GM12801 (cell line): ENCODE results near the gene KIF20B.

ENCODE experiments used
- CTCF ChIP-seq: IDR thresholded peaks from one replicate; pipeline ENCODE4 v1.5.1; 2011; ENCODE audit warnings: control low read depth; ENCODE audit not compliant: insufficient read length; ENCODE audit errors: extremely low read depth

The KIF20B gene

GRCh38 chr10:89692416-89692815 is 9.0 kb upstream of the KIF20B start:
- no peak for TF ChIP-seq CTCF

DNA sequence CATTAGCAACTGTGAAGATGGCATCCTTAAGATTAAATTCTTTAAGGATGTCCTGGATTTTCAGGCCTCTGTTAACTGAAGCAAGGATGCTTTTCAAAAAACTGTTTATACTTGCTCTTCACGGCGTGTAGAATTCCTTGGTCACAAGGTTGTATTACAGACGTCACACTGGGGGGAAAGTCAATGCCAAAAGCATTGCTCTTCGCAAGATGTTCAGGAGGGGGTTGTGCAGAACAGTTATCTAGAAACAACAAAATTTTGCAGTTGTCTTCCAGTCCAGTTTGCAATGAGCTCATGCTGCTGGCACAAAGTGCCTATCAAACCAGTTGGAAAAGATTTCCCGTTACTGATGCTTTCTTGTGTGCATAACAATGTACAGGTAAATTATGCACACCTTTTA is 8.2 kb upstream of the KIF20B start:
- no peak for TF ChIP-seq CTCF

- TF ChIP-seq CTCF = no peak
Observed at GRCh38 chr10:89695307-89695706, 6.1 kb upstream of the KIF20B start.

GRCh38 chr10:89697946-89698345 is 3.4 kb upstream of the KIF20B start:
- no peak for TF ChIP-seq CTCF

GRCh38 chr10:89699581-89700064 is 1.8 kb upstream of the KIF20B start:
- TF ChIP-seq CTCF = no peak

DNA sequence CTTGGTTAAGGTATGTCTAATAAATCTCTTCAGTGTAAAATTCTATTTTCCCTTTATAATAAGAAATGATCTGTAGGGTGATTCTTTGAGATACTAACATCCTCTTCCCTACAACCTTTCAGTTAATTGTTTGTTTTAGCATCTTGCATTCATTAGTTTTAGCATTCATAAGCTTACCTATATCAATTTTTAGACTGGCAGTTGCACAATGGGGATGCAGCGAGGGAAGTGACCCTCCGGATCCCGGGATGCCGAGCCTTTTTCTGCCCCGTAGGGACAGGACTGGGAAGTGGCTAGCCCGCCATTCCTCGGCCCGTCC is 508 bp upstream of the KIF20B start:
- TF ChIP-seq CTCF = no peak

DNA sequence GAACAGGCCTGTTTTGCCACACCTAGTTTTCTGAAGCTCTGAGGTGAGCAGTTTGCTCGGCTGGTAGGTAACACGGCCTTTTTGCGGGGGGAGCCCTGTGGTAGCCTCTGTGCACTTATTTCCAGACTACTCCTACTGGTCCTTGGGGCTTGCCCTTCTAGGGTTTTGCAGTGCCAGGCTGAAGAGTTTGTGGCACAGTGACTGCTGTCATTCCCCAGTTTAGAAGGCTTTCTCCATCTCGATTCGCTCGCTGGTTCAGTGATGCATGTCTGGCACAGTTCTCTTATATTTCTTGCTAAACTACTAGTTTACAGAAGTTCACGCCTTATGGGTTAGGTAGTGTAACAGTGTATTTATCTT is 711 bp downstream of the KIF20B start:
- TF ChIP-seq CTCF = no peak

DNA sequence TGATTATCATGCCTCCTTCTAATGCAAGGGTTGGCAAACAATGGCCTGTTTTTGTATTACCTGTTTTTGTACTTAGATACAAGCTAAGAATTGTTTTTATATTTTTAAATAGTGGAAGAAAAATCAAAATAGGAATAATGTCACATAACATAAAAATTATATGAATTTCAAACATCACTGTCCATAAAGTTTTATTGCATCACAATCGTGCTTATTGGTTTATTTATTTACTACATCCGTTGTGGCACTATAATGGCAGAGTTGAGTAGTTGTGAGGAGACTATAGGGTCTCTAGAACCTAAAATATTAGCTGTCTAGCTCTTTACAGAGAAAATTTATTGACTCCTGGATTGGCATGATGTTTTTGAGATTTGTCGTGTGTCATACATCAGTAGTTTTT is 4.1 kb downstream of the KIF20B start:
- no peak for TF ChIP-seq CTCF
